NCI-H2196 (cell line): ENCODE measurements around the gene EMC8.
"Not testable (repeated sequence)": the region's sequence is repeated elsewhere in the genome, so short reads cannot be mapped to it uniquely, and the experiment has no call there.

Experiments used
- DNase-seq: peaks from one replicate; lab custom pipeline; 2025; ENCODE audit not compliant: unreplicated experiment; lab: John Stamatoyannopoulos, UW

Gene EMC8

GRCh38 chr16:85816159-85816558 is 16.8 kb upstream of the EMC8 start:
- DNase-seq = no peak

DNA sequence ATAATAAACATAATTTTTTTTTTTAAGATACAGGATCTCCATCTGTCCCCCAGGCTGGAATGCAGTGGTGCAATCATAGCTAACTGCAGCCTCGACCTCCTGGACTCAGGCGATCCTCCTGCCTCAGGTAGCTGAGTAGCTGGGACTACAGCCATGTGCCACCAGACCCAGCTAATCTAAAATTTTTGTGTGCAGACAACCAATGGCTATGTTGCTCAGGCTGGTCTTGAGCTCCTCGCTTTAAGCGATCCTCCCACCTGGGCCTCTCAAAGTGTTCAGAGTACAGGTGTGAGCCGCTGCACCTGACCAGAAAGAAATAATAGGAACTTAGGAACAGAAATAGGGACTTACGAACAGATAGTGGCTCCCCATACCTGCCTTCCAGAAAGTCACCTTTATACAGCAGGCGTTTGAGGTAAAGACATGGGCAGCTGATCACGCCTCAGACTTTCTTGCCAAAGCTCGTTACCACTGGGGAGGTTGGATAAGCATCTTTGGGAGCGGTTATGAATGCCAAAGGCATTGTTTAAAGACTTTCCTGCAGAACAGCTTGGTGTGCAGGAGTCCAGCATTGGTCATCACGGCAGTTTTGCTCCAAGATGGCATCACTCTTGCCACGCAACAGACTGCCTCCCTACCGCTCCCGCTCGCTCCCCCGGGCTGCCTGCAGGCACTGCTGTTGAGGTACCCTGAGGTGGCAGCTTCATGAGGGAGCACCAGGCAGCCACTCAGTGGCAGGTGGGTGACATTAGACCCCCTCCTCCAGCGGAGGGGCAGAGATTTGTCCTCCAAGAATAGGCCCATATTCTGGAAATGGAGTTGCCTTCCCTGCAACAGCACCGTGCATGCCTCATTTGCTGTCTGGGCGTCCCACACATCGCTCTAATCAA is 13.7 kb upstream of the EMC8 start:
- DNase-seq = no peak

GRCh38 chr16:85812031-85812807 is 12.9 kb upstream of the EMC8 start:
- no peak for DNase-seq

GRCh38 chr16:85810742-85811115 is 11.4 kb upstream of the EMC8 start:
- DNase-seq = no peak

DNA sequence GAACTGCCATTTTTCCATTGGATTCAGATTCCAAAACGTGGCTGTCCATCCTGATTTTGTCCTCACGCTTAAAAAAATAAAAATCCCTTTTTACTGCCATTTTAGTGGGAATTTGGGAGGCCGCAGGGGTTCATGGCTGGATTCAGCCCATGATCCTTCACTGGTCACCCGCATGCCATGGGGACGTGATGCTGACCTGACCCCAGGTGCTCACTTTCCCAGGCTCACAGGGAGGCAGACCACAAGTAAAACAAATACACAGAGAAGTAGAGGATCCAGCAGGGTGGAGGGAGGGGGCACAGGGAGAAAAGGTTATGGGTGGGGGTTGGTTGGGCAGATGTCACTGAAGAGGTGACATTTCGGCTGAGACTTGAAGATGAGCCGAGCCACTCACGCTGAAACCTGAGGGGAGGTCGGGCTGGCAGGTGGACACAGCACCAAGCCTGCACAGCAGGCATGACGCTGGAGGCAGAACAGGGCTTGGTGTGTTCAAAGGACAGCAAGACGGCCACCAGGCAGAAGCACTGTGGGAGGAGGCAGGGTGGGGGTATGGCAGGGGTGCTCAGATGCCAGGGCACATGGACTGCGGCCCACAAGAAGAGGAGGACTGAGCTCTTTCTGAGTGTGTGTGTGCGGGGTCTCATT is 10.9 kb upstream of the EMC8 start:
- no peak for DNase-seq

DNA sequence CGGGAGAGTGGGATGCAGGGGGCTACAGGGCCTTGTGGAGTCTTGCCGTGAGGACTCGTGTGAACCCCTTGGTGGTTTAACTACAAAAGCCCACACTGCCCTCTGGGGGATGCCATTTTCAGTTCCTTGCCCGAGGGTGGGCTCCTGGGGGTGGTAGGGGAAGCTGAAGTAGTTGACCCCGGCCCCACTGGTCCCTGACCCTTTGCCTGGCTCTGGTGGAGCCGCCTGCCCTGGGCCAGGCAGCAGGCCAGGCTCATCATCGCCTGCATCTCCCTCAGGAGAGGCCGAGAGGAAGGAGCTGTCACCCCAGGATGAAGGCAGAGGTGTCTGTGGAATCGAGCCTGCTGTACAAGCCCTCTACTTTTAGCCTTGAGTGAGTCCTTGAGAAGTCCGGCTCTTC is 10.3 kb upstream of the EMC8 start:
- DNase-seq = no peak

DNA sequence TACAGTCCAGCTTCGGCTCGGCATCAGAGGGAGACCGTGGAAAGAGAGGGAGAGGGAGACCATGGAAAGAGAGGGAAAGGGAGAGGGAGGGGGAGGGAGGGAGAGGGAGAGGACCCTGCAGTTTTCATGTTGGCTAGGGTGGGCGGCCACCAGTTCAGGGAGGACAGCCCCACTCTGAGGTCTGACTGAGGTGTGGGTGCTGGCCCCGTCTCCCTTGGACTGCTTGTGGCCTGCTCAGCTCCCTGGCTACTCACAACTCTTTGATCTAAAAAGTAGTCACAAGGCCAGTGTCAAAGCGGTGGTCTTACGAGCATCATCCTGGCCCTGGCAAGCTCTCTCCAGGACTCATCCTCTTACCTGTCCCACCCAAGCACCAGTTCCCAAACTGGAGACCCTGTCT is 9.6 kb upstream of the EMC8 start:
- no peak for DNase-seq

- not testable (repeated sequence) for DNase-seq
Observed at GRCh38 chr16:85808104-85808503, 8.8 kb upstream of the EMC8 start.

GRCh38 chr16:85807340-85807739 is 8.0 kb upstream of the EMC8 start:
- DNase-seq = not testable (repeated sequence)

GRCh38 chr16:85806539-85806938 is 7.2 kb upstream of the EMC8 start:
- DNase-seq = no peak

DNA sequence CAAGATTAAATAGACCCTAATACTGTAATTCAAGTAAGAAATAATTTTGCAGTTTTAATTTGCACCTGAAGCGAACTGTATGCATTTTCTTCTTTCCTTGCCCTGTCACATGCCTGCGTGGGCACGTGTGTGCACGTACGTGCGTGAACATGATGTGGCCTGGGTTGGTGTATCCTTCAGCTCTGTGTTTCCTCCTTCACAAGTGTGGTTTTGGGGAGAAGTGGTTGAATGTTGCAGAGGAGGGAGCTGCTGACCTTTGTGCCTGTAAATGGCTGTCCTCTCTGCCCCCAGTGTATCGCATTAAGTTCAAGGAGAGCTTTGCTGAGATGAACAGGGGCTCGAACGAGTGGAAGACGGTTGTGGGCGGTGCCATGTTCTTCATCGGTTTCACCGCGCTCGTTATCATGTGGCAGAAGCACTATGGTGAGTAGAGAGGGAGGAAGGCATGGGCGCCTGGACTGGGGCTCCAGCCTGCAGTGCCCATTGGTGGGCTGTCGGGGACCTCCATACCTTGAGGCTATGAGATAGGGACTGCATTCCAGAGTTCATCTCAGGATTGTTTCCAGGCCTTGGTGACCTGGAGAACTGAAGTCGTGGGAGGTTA is 6.2 kb upstream of the EMC8 start:
- DNase-seq = no peak

GRCh38 chr16:85803570-85803969 is 4.2 kb upstream of the EMC8 start:
- no peak for DNase-seq

- DNase-seq = no peak
Observed at GRCh38 chr16:85800321-85800669, 951 bp upstream of the EMC8 start.

DNA sequence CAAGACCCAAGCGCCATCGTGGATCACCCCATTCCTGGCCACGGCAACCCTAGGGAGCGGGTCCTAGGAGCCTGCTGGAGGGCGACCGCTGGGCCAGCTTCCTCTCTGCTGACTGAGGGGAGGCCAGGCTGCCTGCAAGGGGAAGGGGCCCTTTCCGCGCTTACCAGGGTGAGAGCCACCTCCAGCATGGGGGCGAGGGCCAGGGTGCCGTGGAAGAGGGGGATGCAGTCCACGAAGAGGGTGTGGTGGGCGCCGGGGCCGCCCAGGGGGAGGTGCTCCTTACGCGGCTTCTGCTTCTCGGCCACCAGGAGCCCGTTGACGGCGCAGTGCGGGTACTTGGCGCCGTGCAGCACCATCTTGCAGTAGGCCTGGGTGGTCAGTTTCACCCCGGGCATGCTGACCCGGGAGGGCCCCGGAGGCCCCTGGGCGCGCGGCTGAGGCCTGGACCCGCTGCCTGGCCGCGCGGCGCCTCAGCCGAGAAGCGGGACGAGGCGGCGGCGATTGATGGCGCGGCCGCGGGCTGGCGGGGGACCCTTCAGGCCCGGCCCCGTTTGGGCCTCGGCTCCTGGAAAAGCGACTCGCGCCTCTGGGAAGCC is 345 bp downstream of the EMC8 start:
- no peak for DNase-seq

DNA sequence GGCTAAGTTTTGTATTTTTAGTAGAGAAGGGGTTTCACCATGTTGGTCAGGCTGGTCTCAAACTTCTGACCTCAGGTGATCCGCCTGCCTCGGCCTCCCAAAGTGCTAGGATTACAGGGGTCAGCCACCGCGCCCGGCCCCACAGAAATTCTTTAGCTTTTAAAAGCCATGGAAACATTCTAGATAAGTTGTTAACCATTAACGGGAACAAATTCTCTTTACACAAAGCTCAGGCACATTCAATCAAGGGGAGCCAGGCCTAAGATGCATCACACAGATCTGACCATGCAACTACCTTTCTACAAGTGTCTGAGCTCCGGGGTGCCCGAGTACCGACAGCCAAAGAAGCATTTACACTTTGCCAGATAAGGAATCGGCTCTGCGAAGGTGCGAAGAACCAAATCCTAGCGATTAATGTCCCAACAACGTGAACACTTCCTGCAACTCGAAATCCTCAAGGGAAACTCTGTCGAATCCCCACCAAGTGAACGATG is 1.0 kb downstream of the EMC8 start:
- no peak for DNase-seq

GRCh38 chr16:85796599-85796998 is 2.7 kb downstream of the EMC8 start:
- DNase-seq = no peak

DNA sequence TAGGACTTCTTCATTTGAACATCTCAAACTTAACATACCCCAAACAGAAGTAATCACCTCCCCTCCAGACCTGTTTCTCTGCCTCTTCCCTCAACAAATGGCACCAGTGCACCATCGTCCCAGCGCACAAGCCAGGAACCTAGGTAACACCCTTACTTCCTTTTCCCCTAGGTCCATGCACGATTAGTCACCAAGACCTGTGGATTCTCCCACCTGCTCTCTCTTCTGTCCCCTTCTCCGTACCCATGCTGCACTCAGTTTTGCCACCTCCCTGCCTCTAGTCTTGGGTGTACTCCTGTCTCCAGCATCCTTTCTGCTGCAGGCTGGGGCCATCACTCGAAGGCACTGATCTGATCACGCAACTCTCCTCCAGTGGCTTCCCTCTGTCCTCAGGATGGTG is 3.2 kb downstream of the EMC8 start:
- DNase-seq = no peak

DNA sequence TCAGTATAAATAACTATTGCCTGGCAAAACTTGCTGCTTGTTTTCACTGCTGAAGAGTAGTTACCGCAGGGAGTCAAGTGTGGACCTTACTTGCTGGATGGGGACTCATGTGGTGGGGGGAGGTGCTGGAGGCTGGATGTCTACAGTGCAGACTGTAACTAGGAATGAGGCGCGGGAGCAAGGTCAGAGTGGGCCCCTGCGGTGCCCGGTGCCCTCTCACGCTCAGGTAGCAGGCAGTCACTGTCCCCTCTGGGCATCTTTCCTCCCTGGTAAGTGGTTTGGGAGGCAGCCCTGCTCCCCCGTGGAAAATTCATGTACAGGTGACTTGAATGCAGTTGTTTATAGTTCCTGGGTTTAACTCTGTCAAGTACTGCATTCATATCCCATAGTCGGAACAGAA is 4.6 kb downstream of the EMC8 start:
- DNase-seq = no peak

DNA sequence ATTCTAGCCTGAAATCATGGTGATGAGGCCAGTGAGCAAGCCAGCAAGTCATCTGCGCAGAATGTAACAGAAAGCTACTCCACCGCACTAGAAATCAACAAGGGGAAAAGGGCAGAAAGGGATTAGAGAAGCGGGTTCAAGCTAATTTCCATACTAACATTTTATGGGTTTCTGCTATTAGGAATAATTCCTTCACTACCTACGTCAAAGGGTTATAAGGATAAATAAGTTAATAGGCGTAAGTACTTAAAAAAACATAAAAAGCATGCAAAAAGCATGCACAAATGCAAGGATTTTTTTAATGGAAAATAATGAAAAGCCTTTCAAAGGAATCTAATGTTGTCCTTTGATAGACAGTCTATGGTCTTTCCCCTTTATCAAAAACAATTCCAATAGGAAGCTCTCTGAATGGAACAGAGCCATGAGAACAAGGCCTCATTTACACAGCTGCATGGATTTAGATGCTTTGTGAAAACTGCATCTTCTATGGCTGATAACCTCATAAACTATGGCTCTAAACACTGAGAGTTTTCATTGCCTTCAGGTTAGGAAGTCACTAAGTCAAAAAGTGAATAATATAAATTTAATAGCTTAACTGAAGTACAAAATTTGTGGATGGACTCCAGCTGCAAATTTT is 5.6 kb downstream of the EMC8 start:
- DNase-seq = no peak

DNA sequence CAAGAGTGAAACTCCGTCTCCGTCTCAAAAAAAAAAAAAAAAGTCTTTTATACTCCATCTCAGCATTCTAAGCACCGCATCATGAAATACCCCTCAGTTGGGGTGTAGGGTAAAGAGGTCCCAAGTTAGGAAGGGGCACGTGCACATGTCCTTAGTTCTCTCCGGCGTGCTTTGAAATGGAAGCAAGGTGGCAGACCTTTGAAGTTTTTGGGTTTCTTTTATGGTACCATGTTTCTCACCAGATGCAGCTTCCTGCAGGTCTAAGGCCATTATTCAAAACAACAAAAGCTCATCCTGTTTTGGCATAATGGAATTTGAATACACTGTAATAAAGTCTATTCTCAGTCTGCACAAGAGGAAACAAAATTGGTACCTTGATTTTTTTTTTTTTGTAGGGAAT is 9.6 kb downstream of the EMC8 start:
- no peak for DNase-seq

- DNase-seq = no peak
Observed at GRCh38 chr16:85788819-85789218, 10.5 kb downstream of the EMC8 start.
